Keratinocyte (primary cell): ENCODE data around the gene MSL1. TPM values are rescaled to one million over a fixed set of nuclear protein-coding genes. Genes with fewer than 3 reads are reported as not detected.

Source experiments
- DNase-seq: peaks from one replicate; pipeline ENCODE4 v3.0.0-alpha.2; 2011; ENCODE audit warnings: low read depth, missing footprints, low spot score
- FAIRE-seq: peaks from 2 replicates; lab custom pipeline; 2011; peaks lifted over from hg19 to GRCh38; lab: Jason Lieb, UNC
- H2AFZ ChIP-seq: 2 replicates; pipeline ENCODE4 v1.6.0; 2012; ENCODE audit warnings: low read length, control low read depth, inconsistent platforms; ENCODE audit not compliant: control insufficient read depth
- H3K27ac ChIP-seq: 2 replicates; pipeline ENCODE4 v1.5.1; 2011; ENCODE audit warnings: low read length; ENCODE audit not compliant: control insufficient read depth, insufficient read depth
- H3K27me3 ChIP-seq: 3 replicates; pipeline ENCODE4 v1.6.0; 2011; ENCODE audit warnings: low read length; ENCODE audit not compliant: control insufficient read depth, insufficient read depth; ENCODE audit errors: extremely low read depth
- H3K36me3 ChIP-seq, 2 experiments: 2 replicates in 1 of 2; 3 replicates in 1 of 2; pipeline ENCODE4 v1.5.1; 2011; ENCODE audit warnings: low read length in 2 of 2, mild to moderate bottlenecking in 1 of 2; ENCODE audit not compliant: control insufficient read depth in 2 of 2, insufficient read depth in 2 of 2; ENCODE audit errors: extremely low read depth in 1 of 2
- H3K4me1 ChIP-seq: 3 replicates; pipeline ENCODE4 v1.5.1; 2011; ENCODE audit warnings: low read length; ENCODE audit not compliant: control insufficient read depth, insufficient read depth; ENCODE audit errors: extremely low read depth
- H3K4me2 ChIP-seq: 3 replicates; pipeline ENCODE4 v1.6.0; 2011; ENCODE audit warnings: low read depth, low read length; ENCODE audit not compliant: control insufficient read depth, insufficient read depth; ENCODE audit errors: extremely low read depth
- H3K4me3 ChIP-seq, 3 experiments: fragments of 200-600 bp in 1 of 3; sonication (generic) in 1 of 3; 2 replicates in 2 of 3; 3 replicates in 1 of 3; pipeline ENCODE4 v1.5.1; 2011 to 2016; ENCODE audit warnings: low read length in 3 of 3, mild to moderate bottlenecking in 3 of 3, control low read depth in 2 of 3, inconsistent platforms in 1 of 3, low read depth in 1 of 3, mixed read lengths in 1 of 3, mixed run types in 1 of 3, moderate library complexity in 1 of 3; ENCODE audit not compliant: control insufficient read depth in 2 of 3, insufficient read depth in 2 of 3; ENCODE audit errors: extremely low read depth in 1 of 3
- H3K79me2 ChIP-seq: 2 replicates; pipeline ENCODE4 v1.6.0; 2012; ENCODE audit warnings: low read length; ENCODE audit not compliant: control insufficient read depth, insufficient read depth
- H3K9ac ChIP-seq: 3 replicates; pipeline ENCODE4 v1.6.0; 2011; ENCODE audit warnings: low read length; ENCODE audit not compliant: control insufficient read depth, insufficient read depth; ENCODE audit errors: extremely low read depth
- H3K9me1 ChIP-seq: 3 replicates; pipeline ENCODE4 v1.6.0; 2011; ENCODE audit warnings: low read length; ENCODE audit not compliant: control insufficient read depth, insufficient read depth; ENCODE audit errors: extremely low read depth
- H3K9me3 ChIP-seq: 2 replicates; pipeline ENCODE4 v1.5.1; 2012; ENCODE audit warnings: low read depth, low read length; ENCODE audit not compliant: control insufficient read depth
- H4K20me1 ChIP-seq: 3 replicates; pipeline ENCODE4 v1.6.0; 2011; ENCODE audit warnings: low read length; ENCODE audit not compliant: control insufficient read depth, insufficient read depth; ENCODE audit errors: extremely low read depth
- CTCF ChIP-seq, 3 experiments: IDR thresholded peaks in 1 of 3; conservative IDR thresholded peaks in 1 of 3; optimal IDR thresholded peaks in 1 of 3; 2 replicates in 2 of 3; 3 replicates in 1 of 3; pipeline versions ENCODE3 to v1.5.1; 2011; ENCODE audit warnings: low read length in 3 of 3, mild to moderate bottlenecking in 3 of 3, moderate library complexity in 2 of 3, control low read depth in 1 of 3, inconsistent platforms in 1 of 3; ENCODE audit not compliant: insufficient read depth in 2 of 3; ENCODE audit errors: extremely low read depth in 1 of 3
- EZH2 ChIP-seq: IDR thresholded peaks from one replicate; pipeline ENCODE4 v1.6.1; 2012; ENCODE audit warnings: inconsistent platforms, mild to moderate bottlenecking, low read length, moderate library complexity
- dilution Hi-C: fragments of 300-500 bp; cut with MboI; formaldehyde crosslinking; loops from one replicate; pipeline ENCODE4 v1.7.0; 2020; ENCODE audit warnings: low sequenced_read_pairs; ENCODE audit not compliant: extremely low pct_ligation_motif_present
- polyA plus RNA-seq, 5 experiments: library from polyadenylated mRNA; depleted of rRNA in 3 of 5; stranded (reverse) in 3 of 5; stranded (forward) in 1 of 5; unstranded in 1 of 5; fragments of >200 nt; gene quantifications; 1 replicate in 1 of 5; 2 replicates in 3 of 5; 3 replicates in 1 of 5; pipeline versions ENCODE4 v1.2.1 to v1.2.3, GENCODE V29; 2011 to 2012; ENCODE audit warnings: missing spikeins in 2 of 5, low read depth in 1 of 5, low replicate concordance in 1 of 5

MSL1 gene
- polyA plus RNA-seq, 1 donor (not counting 4 experiments of a cell fraction or from before 2014, with no cell fraction given): 66.8 TPM

GRCh38 chr17:40106760-40107521 lies 14.8 kb upstream of the MSL1 start:
- Histone ChIP-seq H3K4me1 (peaks cover 64% of the 10 kb centered on the region), H3K9ac (peak overlapping the region; percentile 79), H3K9me3 (no peaks in the 10 kb centered on the region), H3K9me1 (no peaks in the 10 kb centered on the region), H3K36me3 (no peaks in the 10 kb centered on the region), H3K79me2 (no peaks in the 10 kb centered on the region), H2AFZ (no peak overlapping the region), H3K27ac (no peak overlapping the region), H3K4me2 (no peak overlapping the region), H3K27me3 (no peaks in the 10 kb centered on the region), H3K4me3 (no peak overlapping the region), H4K20me1 (no peaks in the 10 kb centered on the region)
- FAIRE-seq (no peak), DNase-seq (no peak)
- TF ChIP-seq EZH2 (no peak), CTCF (optimal IDR thresholded peaks at IDR 0.05 in 1 of 3, IDR thresholded peaks at IDR 0.05 in 1 of 3, conservative IDR thresholded peaks at IDR 0.05 in 1 of 3; ENCODE audit: extremely low read depth in 1 of 3, insufficient read depth in 2 of 3, low read length in 3 of 3) (no peak)
- dilution Hi-C loops: no loop called here

- no peaks in the 10 kb centered on the region for H3K9me3 ChIP-seq
- DNase-seq (no peak), FAIRE-seq (no peak)
- dilution Hi-C loops: no loop called here
- H3K79me2 ChIP-seq: no peaks in the 10 kb centered on the region
- peak overlapping the region in 1 of 3 experiments; percentile 43 for H3K4me3 ChIP-seq
- peak overlapping the region; percentile 66 for H3K4me2 ChIP-seq
- H3K27me3 ChIP-seq: no peaks in the 10 kb centered on the region
- TF ChIP-seq EZH2 (no peak), CTCF (optimal IDR thresholded peaks at IDR 0.05 in 1 of 3, IDR thresholded peaks at IDR 0.05 in 1 of 3, conservative IDR thresholded peaks at IDR 0.05 in 1 of 3; ENCODE audit: extremely low read depth in 1 of 3, insufficient read depth in 2 of 3, low read length in 3 of 3) (no peak)
- H3K9me1 ChIP-seq: no peaks in the 10 kb centered on the region
- peak overlapping the region; percentile 55 for H2AFZ ChIP-seq
- no peaks in the 10 kb centered on the region for H3K36me3 ChIP-seq
- H3K9ac ChIP-seq: peak overlapping the region; percentile 79
- no peaks in the 10 kb centered on the region for H4K20me1 ChIP-seq
- peaks cover 71% of the 10 kb centered on the region for H3K4me1 ChIP-seq
- H3K27ac ChIP-seq: peak overlapping the region; percentile 75
Observed at GRCh38 chr17:40107522-40108174, 14.1 kb upstream of the MSL1 start.
